NCI-H446 (cell line): ENCODE results near the gene TCTN3.
A peak's percentile ranks its signal among the peaks of the same experiment; 100 is the strongest.
"Not testable (repeated sequence)": the region's sequence is repeated elsewhere in the genome, so short reads cannot be mapped to it uniquely, and the experiment has no call there.

Source experiments
- DNase-seq, 2 experiments: peaks; one replicate each; lab custom pipeline; 2025; lab: John Stamatoyannopoulos, UW

Gene TCTN3, protein sequence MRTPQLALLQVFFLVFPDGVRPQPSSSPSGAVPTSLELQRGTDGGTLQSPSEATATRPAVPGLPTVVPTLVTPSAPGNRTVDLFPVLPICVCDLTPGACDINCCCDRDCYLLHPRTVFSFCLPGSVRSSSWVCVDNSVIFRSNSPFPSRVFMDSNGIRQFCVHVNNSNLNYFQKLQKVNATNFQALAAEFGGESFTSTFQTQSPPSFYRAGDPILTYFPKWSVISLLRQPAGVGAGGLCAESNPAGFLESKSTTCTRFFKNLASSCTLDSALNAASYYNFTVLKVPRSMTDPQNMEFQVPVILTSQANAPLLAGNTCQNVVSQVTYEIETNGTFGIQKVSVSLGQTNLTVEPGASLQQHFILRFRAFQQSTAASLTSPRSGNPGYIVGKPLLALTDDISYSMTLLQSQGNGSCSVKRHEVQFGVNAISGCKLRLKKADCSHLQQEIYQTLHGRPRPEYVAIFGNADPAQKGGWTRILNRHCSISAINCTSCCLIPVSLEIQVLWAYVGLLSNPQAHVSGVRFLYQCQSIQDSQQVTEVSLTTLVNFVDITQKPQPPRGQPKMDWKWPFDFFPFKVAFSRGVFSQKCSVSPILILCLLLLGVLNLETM

GRCh38 chr10:95693668-95694534, at the start of gene TCTN3:
TCTN3 (minus strand) TSS chr10:95693927; CDS start chr10:95693899, 28 bp downstream.
- peak; percentile 92 to 98 for DNase-seq

GRCh38 chr10:95742962-95743535, 49.3 kb upstream of the TCTN3 start:
- DNase-seq, result no peak

GRCh38 chr10:95742485-95742884, 48.8 kb upstream of the TCTN3 start:
- DNase-seq, result peak in 1 of 2 experiments; percentile 6

GRCh38 chr10:95741807-95742467, 48.2 kb upstream of the TCTN3 start:
- peak in 1 of 2 experiments; percentile 7 for DNase-seq

DNA sequence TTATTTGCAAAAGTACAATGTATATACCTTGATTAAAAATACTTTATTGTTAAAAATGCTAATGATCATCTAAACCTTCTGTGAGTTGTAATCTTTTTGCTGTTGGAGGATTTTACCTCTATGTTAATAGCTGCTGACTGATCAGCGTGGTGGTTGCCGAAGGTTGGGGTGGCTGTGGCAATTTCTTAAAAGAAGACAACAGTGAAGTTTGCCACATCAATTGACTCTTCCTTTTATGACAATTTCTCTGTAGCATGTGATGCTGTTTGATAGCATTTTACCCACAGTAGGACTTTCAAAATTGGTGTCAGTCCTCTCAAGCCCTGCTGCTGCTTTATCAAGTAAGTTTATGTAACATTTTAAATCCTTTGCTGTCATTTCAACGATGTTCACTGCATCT, 45.3 kb upstream of the TCTN3 start:
- no peak for DNase-seq

GRCh38 chr10:95732907-95733306, 39.2 kb upstream of the TCTN3 start:
- not testable (repeated sequence) for DNase-seq

- no peak for DNase-seq
These were observed 36.5 kb upstream of the TCTN3 start for GRCh38 chr10:95730233-95730632.

DNA sequence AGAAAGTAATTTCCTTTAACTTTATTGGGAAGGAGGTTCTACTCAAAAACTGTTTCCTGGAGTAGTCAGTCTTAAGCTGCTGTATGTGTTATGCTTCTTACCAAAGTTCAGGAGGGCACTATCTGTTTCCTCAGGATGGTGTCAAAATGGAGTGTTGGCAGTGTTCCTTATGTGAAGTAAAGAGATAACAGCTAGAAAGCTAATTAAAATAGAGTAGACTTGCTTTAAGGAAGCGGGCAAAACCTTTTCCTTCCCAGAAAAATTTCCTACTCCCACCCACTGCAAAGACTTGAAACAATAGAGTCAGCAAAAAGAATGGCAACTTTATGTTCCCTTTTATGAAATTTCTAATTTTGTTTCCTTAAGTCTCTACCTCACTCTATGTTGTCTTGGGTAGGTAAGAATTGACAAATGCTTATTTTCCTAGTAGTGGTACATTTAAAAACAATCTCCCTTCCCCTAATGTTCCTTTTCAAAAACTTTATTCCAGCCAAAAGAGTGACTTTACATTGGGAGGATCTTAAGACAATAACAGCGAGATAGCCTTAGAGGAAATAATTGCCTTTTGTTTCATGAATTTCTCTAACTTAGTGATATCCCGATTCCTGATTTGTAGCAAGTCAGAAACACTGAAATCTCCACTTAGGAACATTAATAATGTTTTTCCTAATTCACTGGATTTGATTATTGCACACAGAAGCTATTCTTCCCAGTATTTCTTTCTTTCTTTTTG, 35.8 kb upstream of the TCTN3 start:
- DNase-seq, result no peak

GRCh38 chr10:95728526-95728925, 34.8 kb upstream of the TCTN3 start:
- no peak for DNase-seq

GRCh38 chr10:95722496-95722895, 28.8 kb upstream of the TCTN3 start:
- not testable (repeated sequence) for DNase-seq

DNA sequence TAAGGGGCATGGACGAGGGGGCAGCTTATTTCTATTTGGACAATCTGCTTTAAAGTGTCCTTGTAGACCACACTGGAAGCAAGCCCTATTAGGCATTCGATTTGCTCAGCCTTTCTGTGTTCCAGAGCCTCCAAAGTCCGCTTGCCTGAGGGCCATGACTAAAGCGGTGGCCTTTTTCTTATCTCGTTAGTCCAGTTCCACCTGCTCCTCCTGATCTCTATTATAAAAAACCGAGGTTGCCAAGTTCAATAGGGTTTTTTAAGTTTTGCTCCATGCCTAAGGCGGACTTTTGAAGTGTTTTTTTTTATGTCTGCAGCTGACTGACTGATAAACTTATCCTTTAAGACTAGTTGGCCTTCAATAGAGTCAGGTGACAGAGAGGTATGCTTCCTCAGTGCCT, 27.0 kb upstream of the TCTN3 start:
- not testable (repeated sequence) for DNase-seq

GRCh38 chr10:95716866-95717265, 23.1 kb upstream of the TCTN3 start:
- no peak for DNase-seq

DNA sequence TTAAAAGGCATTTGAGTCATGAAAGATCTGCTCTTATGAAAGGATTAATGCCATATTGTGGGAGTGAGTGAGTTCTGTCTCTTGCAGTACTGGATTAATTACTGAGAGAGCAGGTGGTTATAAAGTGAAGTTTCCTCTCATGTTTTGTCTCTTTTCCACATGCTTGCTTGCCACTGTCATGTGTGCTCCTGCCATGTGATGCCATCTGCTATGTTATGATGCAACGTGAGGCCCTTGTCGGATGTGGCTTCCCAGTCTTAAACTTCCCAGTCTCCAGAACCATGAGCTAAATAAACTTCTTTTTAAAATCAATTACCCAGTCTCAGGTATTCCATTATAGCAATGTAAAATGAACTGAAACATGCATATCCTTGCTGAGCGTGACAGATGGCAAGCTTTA, 22.7 kb upstream of the TCTN3 start:
- no peak for DNase-seq

DNA sequence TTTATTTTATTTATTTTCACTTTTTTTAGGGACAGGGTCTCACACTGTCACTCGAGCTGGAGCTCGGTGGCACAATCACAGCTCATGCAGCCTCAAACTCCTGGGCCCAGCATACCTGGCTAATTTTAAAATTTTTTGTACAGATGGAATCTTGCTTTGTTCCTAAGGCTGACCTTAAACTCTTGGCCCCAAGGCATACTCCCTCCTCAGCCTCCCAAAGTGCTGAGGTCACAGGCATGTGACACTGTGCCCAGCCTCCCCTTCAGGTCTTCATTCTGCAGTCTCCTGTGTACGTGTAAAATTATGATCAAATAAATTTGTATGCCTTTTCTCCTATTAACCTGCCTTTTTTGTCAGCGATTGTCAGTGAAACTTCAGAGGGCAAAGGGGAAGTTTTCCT, 17.8 kb upstream of the TCTN3 start:
- DNase-seq, result no peak

GRCh38 chr10:95706990-95707389, 13.3 kb upstream of the TCTN3 start:
- DNase-seq, result no peak

DNA sequence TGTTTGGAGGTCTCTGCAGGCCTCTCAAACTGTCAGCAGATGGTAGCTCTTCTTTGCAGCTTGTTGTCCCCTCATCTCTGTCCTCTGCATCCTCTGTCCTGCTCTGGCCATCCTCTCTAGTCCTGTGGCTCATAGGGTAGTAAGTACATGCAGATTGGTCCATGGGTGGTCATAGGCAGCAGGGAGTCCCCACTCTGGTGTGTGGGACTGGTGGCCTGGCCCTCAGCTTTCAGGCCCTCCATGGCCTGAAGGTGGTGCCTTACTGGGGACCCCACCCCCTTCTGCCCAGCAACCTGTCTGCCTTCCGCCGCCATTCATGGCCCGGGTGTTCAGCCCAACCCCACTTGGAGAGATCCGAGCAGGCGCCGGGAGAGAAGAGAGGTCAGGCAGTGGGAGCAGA, 12.8 kb upstream of the TCTN3 start:
- DNase-seq, result no peak

GRCh38 chr10:95698415-95698814, 4.7 kb upstream of the TCTN3 start:
- no peak for DNase-seq

DNA sequence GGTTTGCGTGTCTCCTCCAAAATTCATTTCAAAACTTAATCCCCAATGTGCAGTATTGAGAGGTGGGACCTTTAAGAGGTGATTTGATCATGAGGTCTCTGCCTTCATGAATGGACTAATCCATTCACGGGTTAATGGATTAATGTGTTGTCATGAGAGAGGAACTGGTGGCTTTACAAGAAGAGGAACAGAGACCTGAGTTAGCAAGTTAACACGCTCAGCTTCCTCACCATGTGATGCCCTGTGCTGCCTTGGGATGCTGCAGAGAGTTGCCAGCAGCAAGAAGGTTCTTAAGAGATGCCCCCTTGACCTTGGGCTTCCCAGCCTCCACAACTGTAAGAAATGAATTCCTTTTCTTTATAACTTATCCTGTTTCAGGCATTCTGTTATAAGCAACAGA, 3.7 kb upstream of the TCTN3 start:
- no peak for DNase-seq

GRCh38 chr10:95694665-95695064, 938 bp upstream of the TCTN3 start:
- no peak for DNase-seq

DNA sequence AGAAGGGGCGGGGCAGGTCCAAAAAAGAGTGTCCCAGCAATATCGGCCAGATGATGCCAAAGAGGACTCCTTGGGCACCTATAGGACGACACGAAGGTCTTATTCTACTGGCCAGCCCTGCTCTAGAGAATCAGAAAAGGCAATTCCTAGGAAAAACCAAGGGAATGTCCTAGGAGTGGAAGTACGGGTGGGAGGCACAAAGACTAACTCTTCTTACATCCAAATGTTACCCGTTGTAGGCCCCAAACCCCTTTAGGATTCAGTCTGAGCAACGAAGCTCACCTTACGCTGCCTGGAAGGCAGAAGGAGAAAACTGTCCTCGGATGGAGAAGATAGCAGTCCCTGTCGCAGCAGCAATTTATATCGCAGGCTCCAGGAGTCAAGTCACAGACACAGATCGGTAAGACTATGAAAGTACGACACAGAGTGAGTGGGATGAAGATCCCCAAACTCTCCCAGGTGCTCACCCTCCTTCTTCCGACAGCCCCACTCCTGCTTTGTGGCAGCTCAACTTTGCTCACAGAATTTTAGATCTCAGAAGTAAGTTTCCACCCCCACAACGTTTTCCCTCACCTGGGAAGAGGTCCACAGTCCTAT, 558 bp downstream of the TCTN3 start:
- DNase-seq, result no peak

- no peak for DNase-seq
These were observed 2.4 kb downstream of the TCTN3 start for GRCh38 chr10:95691281-95691680.
